Effector memory CD4-positive, alpha-beta T cell (primary cell): ENCODE data around the gene CASTOR1.
"Not testable (repeated sequence)": the region's sequence is repeated elsewhere in the genome, so short reads cannot be mapped to it uniquely, and the experiment has no call there.

Experiments
- DNase-seq, 3 donors: peaks; one replicate each; pipeline ENCODE4 v3.0.0-alpha.2; 2020
- H3K27ac ChIP-seq: 2 replicates; pipeline ENCODE4 v1.7.0; 2013; ENCODE audit warnings: mild to moderate bottlenecking, low read length, moderate library complexity; ENCODE audit not compliant: insufficient read depth, poor library complexity, severe bottlenecking
- H3K27me3 ChIP-seq: replicated peaks from 2 replicates; pipeline ENCODE4 v1.7.0; 2013; ENCODE audit warnings: mild to moderate bottlenecking, low read length; ENCODE audit not compliant: insufficient read depth, control insufficient read depth, poor library complexity, severe bottlenecking
- H3K36me3 ChIP-seq: 2 replicates; pipeline ENCODE4 v1.7.0; 2013; ENCODE audit warnings: mild to moderate bottlenecking, low read length, moderate library complexity; ENCODE audit not compliant: control insufficient read depth, insufficient read depth
- H3K4me1 ChIP-seq: 2 replicates; pipeline ENCODE4 v1.7.0; 2013; ENCODE audit warnings: low read length, mild to moderate bottlenecking; ENCODE audit not compliant: control insufficient read depth, insufficient read depth, poor library complexity, severe bottlenecking
- H3K4me3 ChIP-seq: 2 replicates; pipeline ENCODE4 v1.7.0; 2013; ENCODE audit warnings: low read length, low read depth, mild to moderate bottlenecking; ENCODE audit not compliant: insufficient read depth, poor library complexity, severe bottlenecking
- H3K9me3 ChIP-seq: 2 replicates; pipeline ENCODE4 v1.7.0; 2013; ENCODE audit warnings: mild to moderate bottlenecking, low read length, moderate library complexity; ENCODE audit not compliant: control insufficient read depth
- total RNA-seq, 3 donors: gene quantifications; one replicate each; lab custom pipeline; 2026; lab: John Stamatoyannopoulos, UW

Gene CASTOR1
- total RNA-seq = 1.1 to 2.6 (median 1.2) reads per million in 3 donors

DNA sequence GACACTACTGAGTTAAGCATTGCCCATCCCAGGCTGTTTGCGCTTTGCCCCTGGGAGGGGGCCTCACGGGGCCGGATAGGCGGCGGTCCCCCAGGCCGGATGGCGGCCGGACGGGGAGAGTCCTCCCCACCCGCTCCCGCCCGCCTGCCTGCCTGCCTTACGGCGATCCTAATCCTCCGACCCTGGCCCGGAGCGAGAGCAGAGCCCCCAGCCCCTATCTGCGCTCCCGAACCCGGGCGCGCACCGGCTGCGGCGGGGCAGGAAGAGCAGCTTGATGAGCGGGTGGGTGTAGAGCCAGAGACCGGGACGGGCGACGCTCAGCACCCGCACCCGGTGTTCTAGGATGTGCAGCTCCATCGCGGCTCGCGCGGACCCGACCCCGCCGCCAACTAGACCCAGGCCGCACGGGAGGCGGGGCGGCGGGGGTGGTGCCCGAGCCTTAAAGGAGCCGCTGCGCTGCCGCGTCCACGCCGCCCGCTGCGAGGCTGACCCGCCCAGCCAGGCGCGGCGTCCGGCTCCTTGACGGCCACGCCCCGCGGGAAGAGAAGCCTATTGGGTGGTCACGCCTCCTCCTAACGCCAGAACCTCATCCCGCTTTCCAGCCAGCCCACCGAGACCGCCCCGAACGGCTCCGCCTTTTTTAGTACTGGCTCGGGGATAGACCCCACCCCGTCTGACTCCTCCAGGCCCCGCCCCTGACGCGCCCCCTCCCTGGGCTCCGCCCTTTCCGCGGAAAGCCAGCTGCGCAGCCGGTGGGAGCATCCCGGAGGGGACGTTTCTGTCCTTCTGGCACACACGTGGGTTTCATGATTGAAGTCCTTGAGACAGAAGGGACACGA is at the start of gene CASTOR1:
CASTOR1 (minus strand) TSS at position 365 of the 839 bp plus-strand sequence; CDS start at position 357, 8 bp downstream.
- Histone ChIP-seq H3K27ac (peak within 1 kb of the TSS; percentile 66), H3K4me3 (peak within 1 kb of the TSS; percentile 67), H3K9me3 (no peaks in the 10 kb centered on the region), H3K36me3 (peaks cover 27% of the 10 kb centered on the region), H3K4me1 (peaks cover 23% of the 10 kb centered on the region), H3K27me3 (no peaks in the 10 kb centered on the region)
- peak; percentile 82 to 88 (median 86) for DNase-seq

DNA sequence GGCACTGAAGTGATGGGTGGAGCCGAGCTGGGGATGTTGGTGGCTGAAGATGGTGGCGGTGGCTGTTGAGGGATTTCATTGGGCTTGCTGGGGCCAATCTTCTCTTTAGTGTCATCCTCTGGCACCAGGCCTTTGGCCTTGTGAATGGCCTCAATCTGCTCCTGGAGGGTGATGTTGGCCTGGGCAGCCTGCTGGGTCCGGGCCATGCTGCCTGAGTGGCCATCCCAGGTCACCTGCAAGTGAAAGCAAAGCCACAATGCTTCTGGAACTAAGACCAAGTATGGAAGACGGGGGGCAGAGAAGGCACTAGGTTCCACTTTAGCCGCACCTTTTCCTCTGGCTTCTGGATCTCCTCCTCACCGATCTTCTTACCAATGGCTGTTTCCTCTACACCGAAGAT is 49.5 kb upstream of the CASTOR1 start:
- no peaks in the 10 kb centered on the region for H3K27me3 ChIP-seq
- H3K36me3 ChIP-seq = peaks cover 99% of the 10 kb centered on the region
- DNase-seq = no peak
- H3K4me1 ChIP-seq = no peaks in the 10 kb centered on the region
- no peak overlapping the region for H3K4me3 ChIP-seq
- H3K9me3 ChIP-seq = no peaks in the 10 kb centered on the region
- no peak overlapping the region for H3K27ac ChIP-seq

DNA sequence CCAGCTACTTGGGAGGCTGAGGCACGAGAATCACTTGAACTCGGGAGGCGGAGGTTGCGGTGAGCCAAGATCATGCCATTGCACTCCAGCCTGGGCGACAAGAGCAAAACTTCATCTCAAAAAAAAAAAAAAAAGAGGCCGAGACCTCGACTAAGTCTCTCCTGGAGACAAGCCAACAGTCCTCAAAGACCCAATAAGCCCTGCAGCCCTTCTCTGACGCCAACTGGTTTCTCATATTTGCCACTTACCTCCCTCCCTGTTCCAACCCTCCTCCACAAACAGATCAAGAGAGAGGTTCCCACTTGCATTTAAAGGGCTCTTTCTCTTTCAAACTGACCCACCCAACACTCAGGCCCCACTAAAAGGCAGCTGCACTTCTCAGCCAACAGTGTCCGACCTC is 49.0 kb upstream of the CASTOR1 start:
- not testable (repeated sequence) for H3K27ac ChIP-seq, DNase-seq, H3K9me3 ChIP-seq, H3K27me3 ChIP-seq, H3K4me3 ChIP-seq, H3K4me1 ChIP-seq
- peaks cover 99% of the 10 kb centered on the region for H3K36me3 ChIP-seq

DNA sequence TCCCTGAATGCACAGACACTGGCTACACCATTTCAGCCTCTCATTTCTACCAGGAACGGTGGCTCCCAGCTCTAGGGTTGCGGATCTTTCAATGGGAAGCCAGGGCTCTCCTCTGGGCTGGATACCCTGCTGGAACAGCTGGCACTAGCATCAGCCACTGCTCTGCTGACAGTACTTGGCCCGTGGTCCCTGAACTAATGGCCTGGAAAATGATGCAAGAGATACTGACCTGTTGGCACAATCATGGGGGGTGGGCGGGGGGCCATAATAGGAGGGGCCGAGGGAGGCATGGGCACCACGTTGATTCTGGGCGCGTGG is 48.1 kb upstream of the CASTOR1 start:
- no peaks in the 10 kb centered on the region for H3K27me3 ChIP-seq
- no peaks in the 10 kb centered on the region for H3K4me1 ChIP-seq
- no peak overlapping the region for H3K4me3 ChIP-seq
- no peaks in the 10 kb centered on the region for H3K9me3 ChIP-seq
- H3K36me3 ChIP-seq = peaks cover 99% of the 10 kb centered on the region
- no peak for DNase-seq
- no peak overlapping the region for H3K27ac ChIP-seq

GRCh38 chr22:30336752-30337460 is 47.6 kb upstream of the CASTOR1 start:
- no peak for DNase-seq
- Histone ChIP-seq H3K4me1 (no peaks in the 10 kb centered on the region), H3K36me3 (peaks cover 97% of the 10 kb centered on the region), H3K9me3 (no peaks in the 10 kb centered on the region), H3K27ac (no peak overlapping the region), H3K4me3 (no peak overlapping the region), H3K27me3 (no peaks in the 10 kb centered on the region)

DNA sequence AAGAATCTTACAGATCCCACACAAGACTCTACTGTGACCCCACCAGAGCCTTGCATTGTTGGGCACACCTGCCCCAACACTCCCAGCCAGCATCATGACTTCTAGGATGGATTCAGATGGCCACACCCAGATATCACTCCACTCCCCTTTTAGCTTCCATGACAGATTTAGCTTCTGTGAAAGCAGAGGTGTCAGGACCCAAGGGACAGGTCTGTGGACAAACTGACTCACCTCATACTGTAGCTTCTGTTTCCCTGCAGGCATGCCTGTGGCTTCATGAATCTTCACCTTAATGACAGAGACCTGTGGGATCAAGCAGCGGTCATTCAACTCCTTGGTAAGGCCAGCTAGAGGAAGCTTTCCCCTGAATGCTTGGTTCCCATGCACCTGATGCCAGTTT is 45.9 kb upstream of the CASTOR1 start:
- no peaks in the 10 kb centered on the region for H3K9me3 ChIP-seq
- H3K36me3 ChIP-seq = peaks cover 80% of the 10 kb centered on the region
- H3K27ac ChIP-seq = no peak overlapping the region
- no peaks in the 10 kb centered on the region for H3K27me3 ChIP-seq
- DNase-seq = no peak
- H3K4me3 ChIP-seq = no peak overlapping the region
- H3K4me1 ChIP-seq = no peaks in the 10 kb centered on the region

GRCh38 chr22:30334646-30335045 is 45.3 kb upstream of the CASTOR1 start:
- no peaks in the 10 kb centered on the region for H3K27me3 ChIP-seq
- H3K27ac ChIP-seq = no peak overlapping the region
- H3K36me3 ChIP-seq = peaks cover 74% of the 10 kb centered on the region
- H3K4me1 ChIP-seq = no peaks in the 10 kb centered on the region
- H3K4me3 ChIP-seq = no peak overlapping the region
- H3K9me3 ChIP-seq = no peaks in the 10 kb centered on the region
- DNase-seq = no peak

DNA sequence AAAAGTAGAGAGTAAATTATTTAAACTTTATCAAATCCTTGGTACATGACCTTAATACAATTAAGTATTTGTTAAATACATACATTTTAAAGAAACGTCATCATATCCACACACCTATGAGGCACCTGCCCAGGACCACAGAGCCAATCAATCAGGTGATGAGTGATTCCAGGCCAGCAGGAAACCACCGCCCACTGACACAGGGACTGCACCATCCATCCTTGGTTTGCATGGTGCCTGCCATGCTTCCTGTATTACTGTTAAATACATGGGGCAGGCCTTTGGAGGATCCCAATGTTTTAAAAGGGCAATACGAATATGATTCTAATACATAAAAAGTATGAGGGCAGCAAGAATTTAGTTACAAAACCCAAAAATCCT is 44.4 kb upstream of the CASTOR1 start:
- H3K27ac ChIP-seq = no peak overlapping the region
- DNase-seq = no peak
- no peak overlapping the region for H3K4me3 ChIP-seq
- no peaks in the 10 kb centered on the region for H3K27me3 ChIP-seq
- H3K9me3 ChIP-seq = no peaks in the 10 kb centered on the region
- H3K36me3 ChIP-seq = peaks cover 65% of the 10 kb centered on the region
- no peaks in the 10 kb centered on the region for H3K4me1 ChIP-seq

DNA sequence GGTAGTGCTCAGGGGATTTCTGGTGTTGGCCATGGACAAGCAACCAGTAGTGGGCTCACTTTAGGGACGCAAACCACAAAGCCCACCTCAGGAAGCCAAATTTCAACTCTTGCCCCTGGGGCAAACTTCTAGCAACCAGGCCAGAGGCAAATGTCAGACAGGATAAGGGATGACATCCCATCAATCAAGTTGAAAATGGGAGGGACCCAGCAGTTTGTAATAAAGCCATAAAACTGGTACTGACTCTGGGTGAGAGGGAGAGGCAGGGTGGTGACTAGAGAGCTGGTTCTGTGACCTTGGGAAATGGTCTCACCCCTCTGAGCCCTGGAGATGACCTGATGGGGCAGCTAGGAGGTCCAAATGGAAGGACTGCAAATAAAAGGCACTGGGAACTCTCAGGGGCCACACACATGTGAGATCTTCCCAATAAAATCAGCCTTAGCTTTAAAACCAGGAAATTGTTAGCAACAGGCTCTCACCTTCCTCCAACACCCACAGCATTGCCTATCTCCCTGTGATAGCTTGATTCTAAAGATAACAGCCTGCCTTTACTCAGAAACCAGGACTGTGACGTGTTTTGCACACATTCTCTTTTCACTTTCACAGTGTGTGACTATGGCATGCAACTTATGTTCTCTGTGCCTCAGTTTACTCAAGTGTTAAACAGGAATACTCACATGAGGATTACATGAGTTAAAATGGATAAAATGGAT is 43.8 kb upstream of the CASTOR1 start:
- no peaks in the 10 kb centered on the region for H3K9me3 ChIP-seq
- no peak overlapping the region for H3K4me3 ChIP-seq
- no peak overlapping the region for H3K27ac ChIP-seq
- H3K36me3 ChIP-seq = peaks cover 60% of the 10 kb centered on the region
- H3K4me1 ChIP-seq = no peaks in the 10 kb centered on the region
- no peaks in the 10 kb centered on the region for H3K27me3 ChIP-seq
- DNase-seq = no peak

DNA sequence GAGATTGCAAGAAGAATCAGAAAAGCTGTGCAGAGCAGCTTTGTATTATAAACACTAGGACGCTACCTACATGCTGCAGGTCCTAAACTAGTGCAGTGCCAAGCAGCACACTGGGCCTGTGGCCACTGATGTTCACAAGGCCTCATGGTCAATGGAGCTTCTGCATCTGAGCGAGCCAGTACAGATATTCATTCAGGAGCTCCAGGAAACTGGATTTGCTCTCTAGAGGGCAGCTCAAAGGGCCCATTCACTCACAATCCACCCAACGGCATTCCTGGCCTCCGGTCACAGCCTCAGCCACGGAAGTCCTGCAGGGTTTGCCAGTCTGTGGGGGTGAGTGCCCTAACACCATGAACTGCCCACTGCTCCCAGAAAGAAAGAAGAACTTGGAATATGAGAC is 43.2 kb upstream of the CASTOR1 start:
- Histone ChIP-seq H3K27me3 (no peaks in the 10 kb centered on the region), H3K4me1 (peaks cover 3% of the 10 kb centered on the region), H3K9me3 (no peaks in the 10 kb centered on the region), H3K36me3 (peaks cover 54% of the 10 kb centered on the region), H3K27ac (no peak overlapping the region), H3K4me3 (no peak overlapping the region)
- no peak for DNase-seq
